PC-3 (cell line): Measurements from ENCODE around the gene GFRA1. TPM values are rescaled to one million over a fixed set of nuclear protein-coding genes. Genes with fewer than 3 reads are reported as not detected.

ENCODE experiments used
- ATAC-seq: fragments of 200-7000 bp; cut with Tn5 transposase; 2 replicates; pipeline ENCODE4 v1.9.1; 2020; ENCODE audit warnings: mild to moderate bottlenecking, moderate library complexity
- BruUV-seq: library from RNA; stranded (reverse); fragments of 400-500 nt; replicated peaks from 2 replicates; lab custom pipeline; 2021; lab: Mats Ljungman, UMichigan
- CTCF ChIA-PET: fragments of 300-600 bp; sonication (Branson Sonifier 250); formaldehyde crosslinking; loops from one replicate; lab custom pipeline; 2022; ENCODE audit warnings: antibody characterized with exemption; lab: Charles Lee
- POLR2A ChIA-PET: fragments of 300-600 bp; sonication (Branson Sonifier 250); formaldehyde crosslinking; loops from one replicate; lab custom pipeline; 2022; ENCODE audit warnings: antibody characterized with exemption; ENCODE audit not compliant: unreplicated experiment; lab: Charles Lee
- DNase-seq: peaks from one replicate; pipeline ENCODE4 v3.0.0-alpha.2; 2015
- H2AFZ ChIP-seq: fragments of 300-600 bp; sonication (generic); 2 replicates; pipeline ENCODE4 v1.6.0; 2016; ENCODE audit warnings: antibody characterized with exemption, low read length
- H3F3A ChIP-seq: fragments of 300-600 bp; sonication (generic); one replicate; pipeline ENCODE4 v1.6.0; 2017; ENCODE audit warnings: antibody characterized with exemption, low read length, control low read depth, mild to moderate bottlenecking; ENCODE audit not compliant: unreplicated experiment
- H3K27ac ChIP-seq: fragments of 300-600 bp; sonication (generic); 2 replicates; pipeline ENCODE4 v1.5.1; 2016; ENCODE audit warnings: mild to moderate bottlenecking, low read length
- H3K27me3 ChIP-seq: fragments of 300-600 bp; sonication (generic); 2 replicates; pipeline ENCODE4 v1.6.1; 2016; ENCODE audit warnings: low read length, mixed read lengths
- H3K36me3 ChIP-seq: fragments of 300-600 bp; sonication (generic); 2 replicates; pipeline ENCODE4 v1.6.1; 2016; ENCODE audit warnings: low read depth, mixed run types, low read length, mixed read lengths
- H3K4me1 ChIP-seq: fragments of 300-600 bp; sonication (generic); 2 replicates; pipeline ENCODE4 v1.5.1; 2016; ENCODE audit warnings: low read length; ENCODE audit not compliant: insufficient read depth
- H3K4me2 ChIP-seq: fragments of 300-600 bp; sonication (generic); 2 replicates; pipeline ENCODE4 v1.6.0; 2016; ENCODE audit warnings: low read length
- H3K4me3 ChIP-seq: fragments of 300-600 bp; sonication (generic); 2 replicates; pipeline ENCODE4 v1.5.1; 2016; ENCODE audit warnings: mild to moderate bottlenecking, low read length, mixed read lengths
- H3K79me2 ChIP-seq: fragments of 300-600 bp; sonication (generic); 2 replicates; pipeline ENCODE4 v1.6.1; 2017; ENCODE audit warnings: low read length, mixed read lengths
- H3K9ac ChIP-seq: fragments of 300-600 bp; sonication (generic); 2 replicates; pipeline ENCODE4 v1.6.0; 2016; ENCODE audit warnings: mild to moderate bottlenecking, low read length
- H3K9me2 ChIP-seq: fragments of 300-600 bp; sonication (generic); replicated peaks from 2 replicates; pipeline ENCODE4 v1.6.1; 2016; ENCODE audit warnings: mixed run types, low read length, mixed read lengths
- H3K9me3 ChIP-seq: fragments of 300-600 bp; sonication (generic); 2 replicates; pipeline ENCODE4 v1.6.1; 2016; ENCODE audit warnings: low read length, mixed read lengths
- H4K20me1 ChIP-seq: fragments of 300-600 bp; sonication (generic); 2 replicates; pipeline ENCODE4 v1.6.1; 2016; ENCODE audit warnings: low read length, mixed read lengths
- EZH2 ChIP-seq: fragments of 300-600 bp; sonication (generic); IDR thresholded peaks from one replicate; pipeline ENCODE4 v1.6.1; 2017; ENCODE audit warnings: antibody characterized with exemption, mild to moderate bottlenecking, low read length; ENCODE audit not compliant: unreplicated experiment
- EZH2phosphoT487 ChIP-seq: fragments of 300-600 bp; sonication (generic); IDR thresholded peaks from 2 replicates; pipeline ENCODE4 v1.6.1; 2018; ENCODE audit warnings: mild to moderate bottlenecking, antibody characterized with exemption, low read length, borderline replicate concordance
- intact Hi-C: fragments of 100-400 bp; cut with micrococcal nuclease; formaldehyde crosslinking; loops from 2 replicates; pipeline ENCODE4 v1.9.0; 2023
- total RNA-seq: library from RNA; depleted of rRNA; stranded (reverse); fragments of >200 nt; gene quantifications from 2 replicates; pipeline ENCODE4 v1.2.3, GENCODE V29; 2014
- TF ChIP-seq, protein P1 (sequence below): fragments of 300-600 bp; sonication (generic); conservative IDR thresholded peaks from 2 replicates; pipeline ENCODE4 v1.5.1; 2017; ENCODE audit warnings: antibody characterized with exemption, low read depth, mild to moderate bottlenecking, low read length

Gene GFRA1
- total RNA-seq, 1 experiment from 2014 or later, result not detected

DNA sequence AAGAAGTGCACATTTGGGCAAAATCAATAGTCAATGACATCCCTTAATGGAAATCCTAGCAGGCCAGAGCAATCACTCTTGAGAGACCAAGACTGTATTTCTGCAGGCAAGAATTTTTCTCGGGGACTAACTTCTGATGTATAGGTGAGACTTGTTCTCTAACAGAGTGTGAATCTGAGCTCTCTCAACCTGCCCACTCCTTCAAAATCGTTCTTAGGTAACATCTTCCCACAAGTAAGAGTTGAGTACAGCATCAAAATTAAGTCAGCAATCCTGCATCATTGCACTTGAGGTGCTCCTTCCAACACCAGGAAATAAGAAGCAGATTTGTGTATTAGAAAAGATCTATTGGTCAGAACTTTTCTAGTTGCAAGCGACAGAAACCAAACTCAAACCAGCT, 25.6 kb upstream of the GFRA1 start:
- Histone ChIP-seq H2AFZ (no peak overlapping the region), H3K9me2 (no peaks in the 10 kb centered on the region), H4K20me1 (no peaks in the 10 kb centered on the region), H3K27me3 (no peaks in the 10 kb centered on the region), H3K4me3 (no peak overlapping the region), H3K4me2 (no peak overlapping the region), H3K27ac (no peak overlapping the region), H3F3A (no peaks in the 10 kb centered on the region), H3K79me2 (no peaks in the 10 kb centered on the region), H3K4me1 (no peaks in the 10 kb centered on the region), H3K9ac (no peak overlapping the region), H3K36me3 (no peaks in the 10 kb centered on the region), H3K9me3 (no peaks in the 10 kb centered on the region)
- CTCF ChIA-PET, result no interaction called here
- POLR2A ChIA-PET, result no interaction called here
- no TSS peak for BruUV-seq
- TF ChIP-seq EZH2phosphoT487, result no peak
- TF ChIP-seq, protein P1, sequence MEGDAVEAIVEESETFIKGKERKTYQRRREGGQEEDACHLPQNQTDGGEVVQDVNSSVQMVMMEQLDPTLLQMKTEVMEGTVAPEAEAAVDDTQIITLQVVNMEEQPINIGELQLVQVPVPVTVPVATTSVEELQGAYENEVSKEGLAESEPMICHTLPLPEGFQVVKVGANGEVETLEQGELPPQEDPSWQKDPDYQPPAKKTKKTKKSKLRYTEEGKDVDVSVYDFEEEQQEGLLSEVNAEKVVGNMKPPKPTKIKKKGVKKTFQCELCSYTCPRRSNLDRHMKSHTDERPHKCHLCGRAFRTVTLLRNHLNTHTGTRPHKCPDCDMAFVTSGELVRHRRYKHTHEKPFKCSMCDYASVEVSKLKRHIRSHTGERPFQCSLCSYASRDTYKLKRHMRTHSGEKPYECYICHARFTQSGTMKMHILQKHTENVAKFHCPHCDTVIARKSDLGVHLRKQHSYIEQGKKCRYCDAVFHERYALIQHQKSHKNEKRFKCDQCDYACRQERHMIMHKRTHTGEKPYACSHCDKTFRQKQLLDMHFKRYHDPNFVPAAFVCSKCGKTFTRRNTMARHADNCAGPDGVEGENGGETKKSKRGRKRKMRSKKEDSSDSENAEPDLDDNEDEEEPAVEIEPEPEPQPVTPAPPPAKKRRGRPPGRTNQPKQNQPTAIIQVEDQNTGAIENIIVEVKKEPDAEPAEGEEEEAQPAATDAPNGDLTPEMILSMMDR, result no peak
- TF ChIP-seq EZH2, result no peak
- intact Hi-C loops, result no loop called here
- ATAC-seq (no peak), DNase-seq (no peak)

DNA sequence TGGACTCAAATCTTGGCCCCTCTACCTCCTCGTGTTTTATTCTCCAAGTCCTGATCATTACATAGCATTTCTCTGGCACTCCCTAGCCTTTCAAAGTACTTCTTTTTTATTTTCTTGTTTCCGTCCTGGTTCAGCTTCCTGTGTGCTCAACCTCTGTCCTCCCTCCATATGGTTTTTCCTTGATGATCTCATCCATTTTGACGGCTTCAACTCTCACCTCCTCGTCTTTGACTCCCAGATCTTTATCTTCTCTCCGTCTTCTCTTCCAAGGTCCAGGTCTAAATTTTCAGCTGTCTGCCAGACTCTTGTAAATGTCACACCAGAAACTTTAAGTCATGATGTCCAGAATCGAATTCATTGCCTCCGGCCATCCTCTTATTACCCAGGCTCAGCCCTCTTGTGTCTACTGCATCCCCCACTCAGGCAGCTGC, 23.3 kb upstream of the GFRA1 start:
- Histone ChIP-seq H3K4me1 (no peaks in the 10 kb centered on the region), H3K27ac (no peak overlapping the region), H3K36me3 (no peaks in the 10 kb centered on the region), H4K20me1 (no peaks in the 10 kb centered on the region), H3K79me2 (no peaks in the 10 kb centered on the region), H3F3A (no peaks in the 10 kb centered on the region), H3K4me2 (no peak overlapping the region), H3K9me2 (no peaks in the 10 kb centered on the region), H3K9me3 (no peaks in the 10 kb centered on the region), H3K9ac (no peak overlapping the region), H3K27me3 (no peaks in the 10 kb centered on the region), H2AFZ (no peak overlapping the region), H3K4me3 (no peak overlapping the region)
- BruUV-seq, result no TSS peak
- ATAC-seq, result no peak
- TF ChIP-seq EZH2, result no peak
- no peak for TF ChIP-seq EZH2phosphoT487
- TF ChIP-seq, protein P1, result no peak
- no peak for DNase-seq
- intact Hi-C loops, result no loop called here
- CTCF ChIA-PET, result no interaction called here
- POLR2A ChIA-PET, result no interaction called here

DNA sequence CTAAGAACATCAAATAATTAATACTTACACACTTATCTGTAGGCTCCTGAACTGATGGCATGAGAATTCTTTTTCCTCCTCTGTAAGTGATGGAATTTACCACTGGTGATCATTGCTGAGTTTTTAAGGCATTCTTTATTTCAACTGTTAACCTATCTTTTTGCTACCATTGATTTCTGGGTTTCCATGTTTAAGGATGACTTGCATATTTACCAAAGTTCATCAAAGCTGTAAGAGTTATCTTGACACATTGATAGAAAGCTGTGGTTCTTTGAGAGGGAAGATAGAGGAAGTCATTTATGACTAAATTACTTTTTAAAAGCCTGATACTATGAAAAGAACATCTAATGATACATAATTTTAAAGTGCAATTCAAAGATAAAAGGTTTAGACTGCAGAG, 19.5 kb upstream of the GFRA1 start:
- ChIA-PET CTCF (no interaction called here), POLR2A (no interaction called here)
- ATAC-seq, result no peak
- Histone ChIP-seq H3K9ac (no peak overlapping the region), H3K79me2 (no peaks in the 10 kb centered on the region), H3K4me2 (no peak overlapping the region), H3K4me3 (no peak overlapping the region), H3K9me3 (no peaks in the 10 kb centered on the region), H4K20me1 (no peaks in the 10 kb centered on the region), H3K9me2 (no peaks in the 10 kb centered on the region), H3K27me3 (no peaks in the 10 kb centered on the region), H3F3A (no peaks in the 10 kb centered on the region), H3K4me1 (no peaks in the 10 kb centered on the region), H2AFZ (no peak overlapping the region), H3K36me3 (no peaks in the 10 kb centered on the region), H3K27ac (no peak overlapping the region)
- no peak for DNase-seq
- intact Hi-C loops, result no loop called here
- BruUV-seq, result no TSS peak
- no peak for TF ChIP-seq EZH2
- TF ChIP-seq EZH2phosphoT487, result no peak
- TF ChIP-seq, protein P1, result no peak
